ENCODE results near the gene NGB. TPM values are rescaled to one million over a fixed set of nuclear protein-coding genes. Genes with fewer than 3 reads are reported as not detected.

Gene NGB
- total and polyA plus RNA-seq, 2 of the 8 experiments (the other 6 are each of a cell fraction or from before 2014, with no cell fraction given), result 0.30 to 0.60 TPM

DNA sequence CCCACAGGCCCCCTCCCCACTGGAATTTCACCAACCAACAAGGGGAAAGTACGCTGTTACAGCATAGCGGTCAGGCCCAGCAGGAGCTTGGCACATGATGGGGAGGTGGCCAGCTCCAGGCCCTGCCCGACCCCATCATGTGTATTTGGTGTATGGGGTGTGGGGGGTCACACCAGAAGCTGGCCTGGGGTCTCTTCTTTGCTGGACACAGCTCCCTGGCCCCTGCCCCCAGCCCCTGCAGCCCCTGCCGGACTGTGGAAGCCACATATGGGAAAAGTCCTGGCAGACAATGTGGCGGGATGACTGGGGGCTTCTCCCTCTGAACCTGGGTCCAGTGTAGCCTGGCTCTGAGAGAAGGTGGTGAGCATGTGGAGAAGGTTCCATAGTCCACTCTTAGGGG, 12.4 kb downstream of the NGB start:
- Histone ChIP-seq H3K9me3 (ENCODE audit: insufficient read depth in 2 of 2, low read depth in 1 of 2, low read length in 1 of 2) (no peaks in the 10 kb centered on the region), H3K14ac (ENCODE audit: insufficient read length) (no peak overlapping the region), H3K4ac (replicated peaks; ENCODE audit: insufficient read length, low read depth, low read length) (no peak overlapping the region), H4K20me1 (replicated peaks in 1 of 2; ENCODE audit: control insufficient read depth in 1 of 2, insufficient read depth in 2 of 2, low read length in 2 of 2) (no peaks in the 10 kb centered on the region), H2BK5ac (ENCODE audit: low read depth, low read length) (no peak overlapping the region), H2AFZ (ENCODE audit: low read length) (no peak overlapping the region), H3K4me1 (replicated peaks in 1 of 4; ENCODE audit: control insufficient read depth in 3 of 4, insufficient read depth in 4 of 4, low read length in 3 of 4) (peaks cover 0 to 4% (median 0%) of the 10 kb centered on the region in 4 experiments; a peak in 1 of 7 replicates), H3K27me3 (replicated peaks in 1 of 4; ENCODE audit: control insufficient read depth in 3 of 4, extremely low read depth in 1 of 4, insufficient read depth in 3 of 4, low read length in 3 of 4) (no peaks in the 10 kb centered on the region), H3K4me2 (ENCODE audit: insufficient read depth in 1 of 2, low read depth in 2 of 2, low read length in 2 of 2) (no peak overlapping the region), H3K56ac (replicated peaks; ENCODE audit: insufficient read length, low read depth, low read length) (no peak overlapping the region), H3K18ac (ENCODE audit: extremely low read depth, low read length) (no peak overlapping the region), H3K79me2 (ENCODE audit: control insufficient read depth in 1 of 2, insufficient read depth in 2 of 2, low read length in 2 of 2) (no peaks in the 10 kb centered on the region), H4K8ac (ENCODE audit: extremely low read depth, insufficient read depth, low read length) (no peak overlapping the region), H4K5ac (ENCODE audit: insufficient read length, low read depth, low read length) (no peak overlapping the region), H2BK120ac (replicated peaks; ENCODE audit: low read depth, low read length) (no peak overlapping the region), H3K23ac (ENCODE audit: insufficient read length) (no peak overlapping the region), H3K23me2 (ENCODE audit: low read depth, low read length) (no peaks in the 10 kb centered on the region), H2BK20ac (ENCODE audit: low read length) (no peak overlapping the region), H2BK15ac (ENCODE audit: low read length) (no peak overlapping the region), H3K4me3 (ENCODE audit: extremely low read depth in 1 of 4, insufficient read depth in 2 of 4, low read depth in 3 of 4, low read length in 4 of 4) (no peak overlapping the region), H3K36me3 (ENCODE audit: control insufficient read depth in 2 of 4, insufficient read depth in 4 of 4, low read length in 3 of 4) (no peaks in the 10 kb centered on the region), H3K79me1 (ENCODE audit: low read depth, low read length) (no peaks in the 10 kb centered on the region), H3K27ac (ENCODE audit: low read depth, low read length) (no peak overlapping the region), H4K91ac (replicated peaks; ENCODE audit: insufficient read length, low read length) (no peak overlapping the region), H2BK12ac (ENCODE audit: low read depth, low read length) (no peak overlapping the region), H3K9ac (replicated peaks in 1 of 4; ENCODE audit: extremely low read depth in 1 of 4, low read depth in 3 of 4, low read length in 3 of 4) (no peak overlapping the region), H2AK5ac (ENCODE audit: low read depth, low read length) (no peak overlapping the region)
- FAIRE-seq, result no peak
- CTCF ChIA-PET (ENCODE audit: partially characterized antibody), result interaction anchor here (0.6 to 1.3 kb wide), 7 partner anchors 13 to 57 kb away, joined by 3 to 5 read pairs (median 3); no protein-coding TSS in a partner anchor
- POLR2A ChIA-PET (ENCODE audit: partially characterized antibody), result no interaction called here
- TF ChIP-seq POLR2A (IDR thresholded peaks at IDR 0.05; ENCODE audit: control extremely low read depth in 1 of 2, low read depth in 2 of 2, low read length in 2 of 2) (no peak), KDM4A (IDR thresholded peaks at IDR 0.05; ENCODE audit: low read depth, low read length, severe bottlenecking) (no peak), EP300 (IDR thresholded peaks at IDR 0.05; ENCODE audit: borderline replicate concordance in 1 of 2, low read depth in 2 of 2, low read length in 2 of 2) (no peak), SUZ12 (IDR thresholded peaks at IDR 0.05; ENCODE audit: low read length) (no peak), SP4 (IDR thresholded peaks at IDR 0.05; ENCODE audit: low read length) (no peak)
- 86% methylated on average over 5 of the region's 5 CpGs; no CpG with 5 or more reads in 1 of the 2 experiments for WGBS, 2 experiments (ENCODE audit: extremely low coverage in 1 of 2, insufficient coverage in 1 of 2, insufficient read length in 1 of 2, insufficient replicate concordance in 2 of 2, low coverage in 1 of 2, low lambda C conversion rate in 2 of 2, missing lambda C conversion rate in 1 of 2)
- no peak for DNase-seq (ENCODE audit: low read depth in 1 of 2, low spot score in 2 of 2)

Data from H1 (cell line).